Suprapubic skin (tissue), 4 donors: ENCODE measurements around the gene ASTN2.

ENCODE experiments used
- EP300 ChIP-seq: sonication (generic); formaldehyde crosslinking; IDR thresholded peaks from one replicate; pipeline ENCODE4 v1.6.1; 2017; ENCODE audit warnings: antibody characterized with exemption
- POLR2AphosphoS5 ChIP-seq, 3 donors: sonication (generic); formaldehyde crosslinking; IDR thresholded peaks; one replicate each; pipeline ENCODE4 v1.6.1; 2017; ENCODE audit warnings: antibody characterized with exemption in 3 of 3
- TF ChIP-seq, protein P1 (sequence below), 2 donors: fragments of 200-600 bp in 1 of 2; fragments of 450-650 bp in 1 of 2; sonication (generic) in 1 of 2; IDR thresholded peaks; one replicate each; pipeline ENCODE4 v1.5.1; 2016 to 2019; ENCODE audit warnings: antibody characterized with exemption in 2 of 2, mild to moderate bottlenecking in 1 of 2, moderate library complexity in 1 of 2

- peak in 2 of 3 donors; percentile 57 to 75 for TF ChIP-seq POLR2AphosphoS5 (IDR thresholded peaks at IDR 0.05)
- TF ChIP-seq, protein P1, sequence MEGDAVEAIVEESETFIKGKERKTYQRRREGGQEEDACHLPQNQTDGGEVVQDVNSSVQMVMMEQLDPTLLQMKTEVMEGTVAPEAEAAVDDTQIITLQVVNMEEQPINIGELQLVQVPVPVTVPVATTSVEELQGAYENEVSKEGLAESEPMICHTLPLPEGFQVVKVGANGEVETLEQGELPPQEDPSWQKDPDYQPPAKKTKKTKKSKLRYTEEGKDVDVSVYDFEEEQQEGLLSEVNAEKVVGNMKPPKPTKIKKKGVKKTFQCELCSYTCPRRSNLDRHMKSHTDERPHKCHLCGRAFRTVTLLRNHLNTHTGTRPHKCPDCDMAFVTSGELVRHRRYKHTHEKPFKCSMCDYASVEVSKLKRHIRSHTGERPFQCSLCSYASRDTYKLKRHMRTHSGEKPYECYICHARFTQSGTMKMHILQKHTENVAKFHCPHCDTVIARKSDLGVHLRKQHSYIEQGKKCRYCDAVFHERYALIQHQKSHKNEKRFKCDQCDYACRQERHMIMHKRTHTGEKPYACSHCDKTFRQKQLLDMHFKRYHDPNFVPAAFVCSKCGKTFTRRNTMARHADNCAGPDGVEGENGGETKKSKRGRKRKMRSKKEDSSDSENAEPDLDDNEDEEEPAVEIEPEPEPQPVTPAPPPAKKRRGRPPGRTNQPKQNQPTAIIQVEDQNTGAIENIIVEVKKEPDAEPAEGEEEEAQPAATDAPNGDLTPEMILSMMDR (IDR thresholded peaks at IDR 0.05) = no peak
- no peak for TF ChIP-seq EP300
Observed at GRCh38 chr9:116549061-116549664, 865.7 kb downstream of the ASTN2 start.
